ENCODE data around the gene VPS13A.
"Not testable (repeated sequence)": the region's sequence is repeated elsewhere in the genome, so short reads cannot be mapped to it uniquely, and the experiment has no call there.

VPS13A gene

GRCh38 chr9:77426712-77427111, 249.4 kb downstream of the VPS13A start:
- DNase-seq = no peak

- no peak for DNase-seq
Measured at GRCh38 chr9:77427256-77427927, 250.1 kb downstream of the VPS13A start.

DNA sequence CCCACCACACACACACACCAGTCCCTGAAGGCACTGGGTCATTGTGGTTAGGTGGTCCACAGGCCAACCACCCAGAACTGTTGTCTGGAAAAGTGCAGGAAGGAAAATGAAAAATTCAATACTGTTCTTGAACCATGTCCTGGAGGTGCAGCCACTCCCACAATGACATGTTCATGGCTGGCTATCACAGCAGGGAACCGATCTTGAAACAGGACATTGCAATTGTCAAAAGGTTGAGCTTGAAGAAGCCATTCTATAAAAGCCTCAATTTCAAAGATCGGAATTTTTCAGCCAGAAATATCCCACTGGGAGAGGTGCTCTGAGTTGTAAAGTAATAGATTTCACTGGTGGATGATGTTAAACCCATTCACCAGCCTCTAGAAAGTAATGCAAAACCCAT, 252.6 kb downstream of the VPS13A start:
- no peak for DNase-seq

- DNase-seq = no peak
Measured at GRCh38 chr9:77432053-77432452, 254.7 kb downstream of the VPS13A start.

GRCh38 chr9:77433675-77434445, 256.5 kb downstream of the VPS13A start:
- no peak for DNase-seq

DNA sequence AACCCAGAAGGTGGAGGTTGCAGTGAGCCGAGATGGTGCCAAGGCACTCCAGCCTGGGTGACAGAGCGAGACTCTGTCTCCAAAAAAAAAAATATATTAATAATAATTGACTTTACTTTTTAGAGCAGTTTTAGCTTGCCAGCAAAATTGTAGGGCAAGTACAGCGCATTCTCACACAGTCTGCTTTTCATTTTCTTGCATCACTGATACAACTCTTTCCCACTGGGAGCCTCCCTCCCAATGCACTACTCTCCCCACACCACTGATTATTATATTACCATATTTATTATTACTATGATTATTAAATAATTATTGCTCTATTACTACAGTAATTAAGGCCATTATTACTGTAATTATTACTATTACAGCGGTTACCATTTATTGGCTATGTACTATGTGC, 257.9 kb downstream of the VPS13A start:
- DNase-seq = no peak

- DNase-seq = no peak
Measured at GRCh38 chr9:77435688-77436087, 258.4 kb downstream of the VPS13A start.

- DNase-seq = no peak
Measured at GRCh38 chr9:77438653-77439052, 261.3 kb downstream of the VPS13A start.

DNA sequence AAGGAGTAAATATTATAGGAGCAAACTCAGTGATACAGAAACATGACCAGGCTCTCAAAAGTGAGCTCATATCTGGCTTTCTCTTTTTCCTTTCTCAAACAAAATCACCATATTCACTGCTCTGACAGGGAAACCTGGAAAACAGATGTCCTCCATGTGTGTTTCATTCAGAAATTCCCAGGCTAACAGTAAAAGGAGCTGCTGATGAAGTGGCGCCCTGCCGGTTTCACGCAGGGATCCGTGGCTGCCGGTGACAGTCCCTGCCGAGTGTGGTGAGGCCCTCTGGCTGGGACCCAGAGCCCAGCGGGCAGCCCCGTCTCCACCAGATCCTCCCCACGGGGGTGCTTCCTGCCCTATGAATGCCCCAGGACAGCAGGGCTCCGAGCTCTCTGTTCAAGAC, 262.7 kb downstream of the VPS13A start:
- DNase-seq = no peak

- not testable (repeated sequence) for DNase-seq
Measured at GRCh38 chr9:77441124-77441523, 263.8 kb downstream of the VPS13A start.

GRCh38 chr9:77442436-77442835, 265.1 kb downstream of the VPS13A start:
- no peak for DNase-seq

- no peak for DNase-seq
Measured at GRCh38 chr9:77447646-77448045, 270.3 kb downstream of the VPS13A start.

GRCh38 chr9:77449240-77450084, 272.1 kb downstream of the VPS13A start:
- no peak for DNase-seq

- DNase-seq = no peak
Measured at GRCh38 chr9:77450085-77450475, 272.7 kb downstream of the VPS13A start.

DNA sequence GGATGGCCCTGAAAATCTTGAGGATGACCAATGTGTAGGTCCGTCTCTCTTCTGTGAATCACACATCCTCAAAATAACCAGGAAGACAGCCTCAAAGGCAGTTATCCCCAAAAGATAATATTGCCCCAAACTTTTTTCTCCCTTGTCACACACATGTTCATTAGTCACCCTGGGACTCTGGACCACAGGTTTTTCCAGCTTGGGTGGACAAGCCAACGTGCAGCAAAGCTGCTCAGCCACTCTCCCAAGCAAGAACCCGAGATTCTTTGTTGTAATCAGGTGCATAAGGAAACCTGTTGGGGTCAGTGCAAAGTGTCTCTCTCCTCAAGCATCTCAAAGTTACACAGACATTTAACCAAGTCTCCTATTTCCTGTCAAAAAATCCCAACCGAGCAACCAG, 274.2 kb downstream of the VPS13A start:
- DNase-seq = no peak

GRCh38 chr9:77453825-77454647, 276.7 kb downstream of the VPS13A start:
- no peak for DNase-seq

- DNase-seq = no peak
Measured at GRCh38 chr9:77454663-77455062, 277.3 kb downstream of the VPS13A start.

DNA sequence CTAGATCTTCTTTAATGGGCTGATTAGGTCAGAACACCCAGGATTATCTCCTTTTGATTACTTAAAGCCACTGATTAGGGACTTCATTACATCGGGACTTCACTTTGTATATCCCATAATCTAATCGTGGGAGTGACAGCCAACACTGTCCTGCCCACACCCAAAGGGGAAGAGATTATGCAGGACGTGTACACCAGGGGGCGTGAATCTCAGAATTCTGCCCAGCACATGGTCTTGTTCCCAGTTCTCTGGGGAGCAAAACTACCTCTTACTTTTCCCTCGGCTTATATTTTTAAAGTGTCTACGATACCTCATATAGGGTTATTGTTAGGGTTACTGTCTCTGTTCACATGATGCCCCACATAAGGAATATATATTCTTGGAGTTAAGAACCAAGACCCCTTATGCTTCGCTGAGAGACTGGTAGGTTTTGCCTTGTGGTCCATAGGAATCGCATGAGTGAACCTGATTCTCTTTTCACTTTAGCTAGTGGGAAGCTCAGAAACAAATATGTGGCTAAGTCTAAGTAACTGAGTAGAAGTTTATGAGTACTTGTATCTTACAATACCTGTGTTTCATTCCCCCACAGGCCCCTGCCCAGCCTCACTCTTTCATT, 278.1 kb downstream of the VPS13A start:
- DNase-seq = no peak

DNA sequence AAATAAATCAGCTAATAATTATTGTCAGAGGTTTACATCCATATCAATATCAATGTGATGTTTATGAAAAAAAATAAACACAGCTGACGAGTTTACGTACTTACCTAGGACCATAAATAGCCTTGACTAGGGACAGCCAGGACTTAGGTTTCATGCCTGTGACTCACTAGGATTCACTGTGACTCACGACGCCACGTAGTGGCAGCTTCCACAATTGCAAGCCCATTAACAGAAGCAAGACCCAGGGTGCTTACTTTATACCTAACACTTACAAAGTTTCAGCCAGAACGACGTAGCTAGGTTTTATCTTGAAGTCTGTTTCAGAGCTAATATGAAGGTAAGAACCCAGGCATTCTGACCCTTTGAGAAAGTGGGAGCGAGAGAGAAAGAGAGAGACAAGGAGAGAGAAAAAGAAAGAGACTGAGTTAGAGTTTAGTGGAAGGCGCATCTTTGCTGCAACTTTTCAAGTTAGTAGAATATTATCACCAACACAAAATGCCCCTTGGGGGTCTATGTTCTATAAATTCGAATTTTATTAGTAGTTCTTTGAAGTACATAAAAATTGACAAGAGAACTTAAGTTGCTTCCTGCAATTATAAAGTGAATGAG, 279.6 kb downstream of the VPS13A start:
- peak; percentile 62 for DNase-seq

DNA sequence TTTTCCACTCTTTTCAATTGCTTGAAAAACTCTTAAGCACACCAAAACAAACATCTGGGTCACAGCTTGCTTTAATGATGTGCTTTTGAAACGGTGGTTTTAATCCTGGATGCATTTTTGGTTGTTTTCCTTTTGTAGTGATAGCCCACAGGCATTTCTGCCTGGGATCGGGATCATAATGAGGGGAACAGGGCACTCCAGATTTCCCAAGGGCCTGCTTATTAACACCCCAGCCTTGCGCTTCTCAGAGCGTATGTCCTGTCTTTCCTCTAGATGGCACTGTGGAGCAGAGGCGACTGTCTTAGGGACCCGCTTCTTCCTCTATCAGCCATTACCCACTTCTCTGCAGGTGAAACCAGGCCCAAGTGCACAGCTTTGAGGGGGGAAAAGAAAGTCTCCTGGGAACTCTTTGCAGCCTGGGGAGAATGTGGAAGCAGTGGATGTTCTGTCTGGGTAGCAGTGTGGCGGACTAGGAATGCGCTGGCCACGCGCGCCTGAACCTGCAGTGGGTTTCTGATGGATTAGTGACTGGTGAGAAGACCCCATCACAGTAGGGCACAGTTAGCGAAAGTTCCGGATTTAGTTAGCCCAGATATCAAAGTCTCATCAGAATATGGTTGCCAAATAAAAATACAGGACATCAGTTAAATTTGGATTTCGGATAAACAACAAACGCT, 280.7 kb downstream of the VPS13A start:
- peak; percentile 23 for DNase-seq

- DNase-seq = no peak
Measured at GRCh38 chr9:77460938-77461337, 283.6 kb downstream of the VPS13A start.

All from T1000 (cell line).